GM12874 (cell line): Measurements from ENCODE around the gene SEMA5A.

Source experiments
- TF ChIP-seq, protein P1 (sequence below): IDR thresholded peaks from 2 replicates; pipeline ENCODE4 v1.5.1; 2011; ENCODE audit warnings: low read depth, mild to moderate bottlenecking, control low read depth, low read length, moderate library complexity; ENCODE audit not compliant: insufficient read depth

The SEMA5A gene

DNA sequence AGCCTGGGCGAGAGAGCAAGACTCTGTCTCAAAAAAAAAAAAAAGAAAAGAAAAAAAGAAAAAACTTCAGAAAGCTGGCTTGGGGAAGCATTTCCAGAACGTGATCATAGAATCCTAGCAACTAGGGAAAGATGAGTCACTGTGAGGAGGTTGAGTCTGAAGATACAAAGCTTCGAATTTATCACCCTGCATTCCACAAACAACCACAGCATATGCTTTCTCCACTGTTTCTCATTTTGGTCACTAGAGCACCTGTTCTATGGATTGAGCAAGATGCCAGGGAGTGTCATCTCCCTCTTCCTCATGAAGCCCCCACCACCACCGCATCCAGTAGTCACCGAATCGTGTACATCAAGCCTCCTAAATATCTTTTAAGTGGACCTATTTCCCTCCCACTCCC, 37.9 kb downstream of the SEMA5A start:
- TF ChIP-seq, protein P1, sequence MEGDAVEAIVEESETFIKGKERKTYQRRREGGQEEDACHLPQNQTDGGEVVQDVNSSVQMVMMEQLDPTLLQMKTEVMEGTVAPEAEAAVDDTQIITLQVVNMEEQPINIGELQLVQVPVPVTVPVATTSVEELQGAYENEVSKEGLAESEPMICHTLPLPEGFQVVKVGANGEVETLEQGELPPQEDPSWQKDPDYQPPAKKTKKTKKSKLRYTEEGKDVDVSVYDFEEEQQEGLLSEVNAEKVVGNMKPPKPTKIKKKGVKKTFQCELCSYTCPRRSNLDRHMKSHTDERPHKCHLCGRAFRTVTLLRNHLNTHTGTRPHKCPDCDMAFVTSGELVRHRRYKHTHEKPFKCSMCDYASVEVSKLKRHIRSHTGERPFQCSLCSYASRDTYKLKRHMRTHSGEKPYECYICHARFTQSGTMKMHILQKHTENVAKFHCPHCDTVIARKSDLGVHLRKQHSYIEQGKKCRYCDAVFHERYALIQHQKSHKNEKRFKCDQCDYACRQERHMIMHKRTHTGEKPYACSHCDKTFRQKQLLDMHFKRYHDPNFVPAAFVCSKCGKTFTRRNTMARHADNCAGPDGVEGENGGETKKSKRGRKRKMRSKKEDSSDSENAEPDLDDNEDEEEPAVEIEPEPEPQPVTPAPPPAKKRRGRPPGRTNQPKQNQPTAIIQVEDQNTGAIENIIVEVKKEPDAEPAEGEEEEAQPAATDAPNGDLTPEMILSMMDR, result no peak

DNA sequence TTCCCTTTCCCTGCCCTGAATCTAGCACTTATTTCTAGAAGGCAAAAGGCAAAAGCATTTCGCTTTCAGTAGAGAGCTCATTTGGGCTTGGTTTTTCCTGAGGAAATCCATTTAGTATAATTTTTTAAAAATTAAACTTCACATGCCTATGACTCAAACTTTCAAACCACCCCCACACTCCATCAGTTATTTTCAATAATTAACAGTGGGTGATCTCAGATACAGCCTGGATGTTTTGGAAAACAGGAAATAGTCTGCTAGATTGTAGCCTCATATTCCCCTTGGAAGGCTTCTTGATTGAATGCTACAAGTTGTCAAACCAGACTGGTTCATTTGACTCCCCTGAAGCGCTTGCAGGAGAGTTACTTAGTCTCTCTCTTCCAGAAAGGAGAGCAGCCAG, 40.6 kb downstream of the SEMA5A start:
- TF ChIP-seq, protein P1, result no peak

DNA sequence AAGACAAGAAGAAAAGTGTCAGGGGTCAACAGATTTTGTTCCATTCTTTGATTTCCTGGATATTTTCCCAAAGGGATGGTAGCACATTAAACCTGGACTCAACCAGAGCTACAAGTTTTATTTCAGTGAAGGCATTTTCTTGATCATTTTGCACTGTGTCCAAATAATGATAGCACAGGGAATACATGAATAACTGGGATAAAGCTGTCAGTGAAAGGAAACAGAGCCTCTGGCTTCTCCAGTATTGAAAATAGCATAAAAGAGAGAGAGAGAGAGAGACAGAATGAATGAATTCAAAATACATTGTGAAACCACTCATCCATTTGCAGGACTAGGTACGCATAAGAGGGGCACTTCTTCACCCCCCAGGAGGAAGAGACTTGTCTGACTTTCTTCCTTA, 43.0 kb downstream of the SEMA5A start:
- TF ChIP-seq, protein P1, result no peak

DNA sequence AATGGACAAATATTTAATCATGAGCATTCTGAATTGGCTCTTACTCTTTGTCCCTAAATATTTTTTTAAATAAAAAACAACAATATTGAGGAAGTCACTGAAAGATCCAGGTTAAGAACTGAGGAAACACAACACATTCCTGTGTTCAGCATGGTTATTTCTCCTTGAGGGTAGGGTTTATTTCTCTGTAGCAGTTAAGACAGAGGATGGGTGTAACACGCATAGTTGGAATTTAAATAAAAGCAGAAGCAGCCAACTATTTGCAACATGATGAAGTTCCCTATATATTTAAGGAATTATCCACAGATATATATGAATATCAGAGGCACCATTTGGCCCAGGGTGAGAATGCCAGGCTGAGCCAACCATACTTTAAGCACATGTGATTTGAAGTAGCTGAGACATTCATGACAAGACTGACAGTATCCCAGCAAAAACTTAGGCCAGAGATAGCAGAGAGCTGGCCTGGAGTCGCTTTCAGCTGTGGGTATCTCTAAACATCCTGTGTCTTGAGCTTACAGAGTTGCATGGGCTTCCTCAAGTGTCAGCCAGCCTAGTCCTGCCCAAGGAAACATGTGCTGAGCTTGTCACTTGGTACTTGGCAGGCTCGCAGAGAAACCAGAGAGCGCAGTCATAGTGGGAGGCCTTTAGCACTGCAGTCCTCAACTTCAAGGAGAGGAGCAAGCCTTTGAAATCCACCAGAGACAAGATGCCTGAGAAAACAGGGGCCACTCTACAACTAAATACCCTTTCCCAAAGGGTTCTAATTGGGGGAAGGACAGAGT, 43.6 kb downstream of the SEMA5A start:
- TF ChIP-seq, protein P1, result no peak

DNA sequence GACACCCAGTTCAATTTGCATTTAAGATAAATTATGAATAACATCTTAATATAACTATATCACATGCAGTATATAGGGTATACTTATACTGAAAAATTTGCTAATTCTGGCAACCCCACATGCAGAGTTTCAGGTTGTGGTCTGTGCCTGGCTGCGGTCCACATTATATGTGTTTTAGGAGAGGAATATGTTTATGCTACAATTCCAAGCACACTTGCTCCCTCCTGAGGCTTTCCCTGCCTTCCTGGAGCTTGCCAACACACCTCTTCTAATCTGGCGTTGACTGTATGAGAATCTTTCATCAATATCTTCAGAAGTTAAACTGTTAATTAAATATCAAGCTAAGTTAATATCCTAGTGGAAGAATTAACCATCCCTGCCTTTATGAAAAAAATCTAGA, 45.2 kb downstream of the SEMA5A start:
- TF ChIP-seq, protein P1, result no peak

DNA sequence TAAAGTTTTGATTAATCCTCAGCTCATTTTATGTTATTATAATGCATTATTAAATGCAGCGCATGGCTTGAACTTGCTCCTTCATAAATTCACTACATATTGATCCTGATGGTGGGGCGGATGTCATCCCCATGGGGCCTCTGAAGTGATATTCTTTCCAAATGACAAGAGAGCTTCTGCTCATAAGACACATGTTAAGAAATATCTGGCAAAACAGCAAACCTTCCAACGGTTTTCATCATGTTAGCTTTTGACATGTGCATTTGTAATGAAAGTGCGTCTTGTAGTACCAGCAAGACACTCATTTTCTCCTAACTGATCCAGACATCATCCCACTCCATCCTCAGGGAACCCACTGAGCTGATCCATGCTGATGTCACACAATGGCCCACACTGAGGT, 45.7 kb downstream of the SEMA5A start:
- TF ChIP-seq, protein P1, result no peak

DNA sequence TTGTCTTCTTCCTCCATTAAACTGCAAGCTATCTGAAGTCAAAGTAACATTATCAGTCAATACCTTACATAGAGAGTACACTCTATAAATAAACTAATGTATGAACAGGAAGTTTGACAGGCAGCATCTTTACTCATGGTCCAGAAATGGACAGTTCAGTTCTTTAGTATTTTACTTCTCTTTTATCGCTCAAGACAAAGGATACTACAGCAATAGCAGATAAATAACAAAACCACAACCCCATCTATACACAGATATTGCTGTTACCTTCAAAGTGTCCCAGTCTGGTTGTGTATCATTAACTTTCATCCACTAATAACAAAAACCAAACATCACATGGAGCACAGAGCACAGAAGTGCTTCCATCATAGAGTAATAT, 46.4 kb downstream of the SEMA5A start:
- TF ChIP-seq, protein P1, result no peak
